Measurements from ENCODE around the gene ATF7. TPM values are rescaled to one million over a fixed set of nuclear protein-coding genes. Genes with fewer than 3 reads are reported as not detected.
"Not testable (repeated sequence)": the region's sequence is repeated elsewhere in the genome, so short reads cannot be mapped to it uniquely, and the experiment has no call there.

ATF7 gene
- total RNA-seq, 1 experiment from 2014 or later: 44.3 TPM

- no TSS peak for BruUV-seq (replicated peaks)
- no peak for DNase-seq (ENCODE audit: low spot score)
- POLR2A ChIA-PET (ENCODE audit: low non-redundant PET): no interaction called here
- CTCF ChIA-PET: no interaction called here
- TF ChIP-seq EZH2 (IDR thresholded peaks at IDR 0.05; ENCODE audit: borderline replicate concordance, low read depth, low read length, poor library complexity, severe bottlenecking): no peak
- TF ChIP-seq CTCF (conservative IDR thresholded peaks at IDR 0.05; ENCODE audit: low read depth, low read length): no peak
- Histone ChIP-seq H3K27me3 (replicated peaks; ENCODE audit: insufficient read depth, low read depth, low read length, poor library complexity) (no peaks in the 10 kb centered on the region), H3K36me3 (ENCODE audit: insufficient read depth, low read length, poor library complexity, severe bottlenecking) (no peaks in the 10 kb centered on the region), H3K4me1 (ENCODE audit: insufficient read depth, low read length, poor library complexity, severe bottlenecking) (peaks cover 21% of the 10 kb centered on the region), H3K9me3 (ENCODE audit: low read depth, low read length, poor library complexity, severe bottlenecking) (no peaks in the 10 kb centered on the region), H3K4me3 (ENCODE audit: low read depth, low read length, poor library complexity, severe bottlenecking) (no peak overlapping the region), H3K27ac (ENCODE audit: low read depth, low read length, poor library complexity, severe bottlenecking) (no peak overlapping the region)
- intact Hi-C loops (cut with micrococcal nuclease; ENCODE audit: unreplicated experiment): no loop called here
Observed at GRCh38 chr12:53612978-53613377, 13.2 kb downstream of the ATF7 start.

- Histone ChIP-seq H3K27ac (ENCODE audit: low read depth, low read length, poor library complexity, severe bottlenecking) (no peak overlapping the region), H3K4me1 (ENCODE audit: insufficient read depth, low read length, poor library complexity, severe bottlenecking) (peaks cover 11% of the 10 kb centered on the region), H3K27me3 (replicated peaks; ENCODE audit: insufficient read depth, low read depth, low read length, poor library complexity) (no peaks in the 10 kb centered on the region), H3K9me3 (ENCODE audit: low read depth, low read length, poor library complexity, severe bottlenecking) (no peaks in the 10 kb centered on the region), H3K36me3 (ENCODE audit: insufficient read depth, low read length, poor library complexity, severe bottlenecking) (no peaks in the 10 kb centered on the region), H3K4me3 (ENCODE audit: low read depth, low read length, poor library complexity, severe bottlenecking) (no peak overlapping the region)
- intact Hi-C loops (cut with micrococcal nuclease; ENCODE audit: unreplicated experiment): no loop called here
- ChIA-PET CTCF (no interaction called here), POLR2A (ENCODE audit: low non-redundant PET) (no interaction called here)
- BruUV-seq (replicated peaks): no TSS peak
- no peak for TF ChIP-seq CTCF (conservative IDR thresholded peaks at IDR 0.05; ENCODE audit: low read depth, low read length)
- no peak for TF ChIP-seq EZH2 (IDR thresholded peaks at IDR 0.05; ENCODE audit: borderline replicate concordance, low read depth, low read length, poor library complexity, severe bottlenecking)
- DNase-seq (ENCODE audit: low spot score): no peak
Observed at GRCh38 chr12:53611304-53611703, 14.9 kb downstream of the ATF7 start.

GRCh38 chr12:53606688-53607087 lies 19.5 kb downstream of the ATF7 start:
- intact Hi-C loops (cut with micrococcal nuclease; ENCODE audit: unreplicated experiment); CTCF ChIA-PET; POLR2A ChIA-PET (ENCODE audit: low non-redundant PET); H3K9me3 ChIP-seq (ENCODE audit: low read depth, low read length, poor library complexity, severe bottlenecking); BruUV-seq (replicated peaks); H3K27me3 ChIP-seq (replicated peaks; ENCODE audit: insufficient read depth, low read depth, low read length, poor library complexity); H3K27ac ChIP-seq (ENCODE audit: low read depth, low read length, poor library complexity, severe bottlenecking); H3K4me3 ChIP-seq (ENCODE audit: low read depth, low read length, poor library complexity, severe bottlenecking); H3K36me3 ChIP-seq (ENCODE audit: insufficient read depth, low read length, poor library complexity, severe bottlenecking); DNase-seq (ENCODE audit: low spot score): not testable (repeated sequence)
- H3K4me1 ChIP-seq (ENCODE audit: insufficient read depth, low read length, poor library complexity, severe bottlenecking): peaks cover 31% of the 10 kb centered on the region

GRCh38 chr12:53604581-53604980 lies 21.6 kb downstream of the ATF7 start:
- H3K27ac ChIP-seq (ENCODE audit: low read depth, low read length, poor library complexity, severe bottlenecking): no peak overlapping the region
- H3K4me1 ChIP-seq (ENCODE audit: insufficient read depth, low read length, poor library complexity, severe bottlenecking): peaks cover 51% of the 10 kb centered on the region
- no peak for DNase-seq (ENCODE audit: low spot score)
- no TSS peak for BruUV-seq (replicated peaks)
- intact Hi-C loops (cut with micrococcal nuclease; ENCODE audit: unreplicated experiment): no loop called here
- ChIA-PET CTCF (no interaction called here), POLR2A (ENCODE audit: low non-redundant PET) (interaction anchor here (0.7 kb wide), 1 partner anchor 115 kb away, joined by 3 read pairs; no protein-coding TSS in a partner anchor)
- TF ChIP-seq CTCF (conservative IDR thresholded peaks at IDR 0.05; ENCODE audit: low read depth, low read length) (no peak), EZH2 (IDR thresholded peaks at IDR 0.05; ENCODE audit: borderline replicate concordance, low read depth, low read length, poor library complexity, severe bottlenecking) (no peak)
- H3K36me3 ChIP-seq (ENCODE audit: insufficient read depth, low read length, poor library complexity, severe bottlenecking): no peaks in the 10 kb centered on the region
- H3K4me3 ChIP-seq (ENCODE audit: low read depth, low read length, poor library complexity, severe bottlenecking): no peak overlapping the region
- no peaks in the 10 kb centered on the region for H3K27me3 ChIP-seq (replicated peaks; ENCODE audit: insufficient read depth, low read depth, low read length, poor library complexity)
- no peaks in the 10 kb centered on the region for H3K9me3 ChIP-seq (ENCODE audit: low read depth, low read length, poor library complexity, severe bottlenecking)
